ENCODE results near the gene NECAB2. TPM values are rescaled to one million over a fixed set of nuclear protein-coding genes. Genes with fewer than 3 reads are reported as not detected.

The NECAB2 gene
- polyA plus RNA-seq, 1 donor from 2014 or later: 12.5 TPM

DNA sequence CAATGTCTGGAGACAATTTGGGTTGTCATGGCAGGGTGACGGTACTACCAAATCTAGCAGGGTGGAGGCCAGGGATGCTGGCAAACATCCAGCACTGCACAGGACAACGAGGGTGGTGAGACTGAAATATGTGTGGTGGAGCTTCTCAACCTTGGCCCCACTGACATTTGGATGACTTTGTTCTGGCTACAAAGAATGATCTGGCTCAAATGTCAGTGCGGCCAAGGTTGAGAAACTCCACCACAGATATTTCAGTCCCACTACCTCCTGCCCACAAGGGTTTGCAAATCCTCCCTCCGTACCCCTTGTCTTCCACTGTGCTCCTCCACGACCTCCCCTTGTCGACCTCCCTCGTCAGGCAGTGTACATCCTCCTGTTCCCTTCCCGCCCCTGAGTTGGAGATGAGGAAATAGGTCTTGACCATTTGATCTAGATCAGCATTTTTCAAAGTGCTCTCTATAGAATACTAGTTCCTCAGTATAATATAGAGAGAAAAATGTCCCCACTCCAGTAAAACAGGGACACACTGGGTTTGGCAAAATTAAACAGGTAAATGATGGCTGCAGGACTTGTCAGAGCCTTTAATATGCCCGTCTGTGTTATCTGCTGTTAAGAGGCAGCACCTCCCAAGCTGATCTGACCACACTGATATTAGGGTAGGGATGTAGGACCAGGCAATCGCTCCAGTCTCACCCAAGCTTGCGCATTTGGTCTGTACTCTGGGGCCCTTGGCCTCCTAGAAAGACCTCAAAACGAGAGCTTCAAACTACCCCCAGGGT, 8.2 kb upstream of the NECAB2 start:
- Histone ChIP-seq H3K9ac (ENCODE audit: low read length) (no peak overlapping the region), H3K36me3 (ENCODE audit: insufficient read depth, low read length) (no peaks in the 10 kb centered on the region), H3K79me2 (replicated peaks; ENCODE audit: insufficient read depth, low read length) (no peaks in the 10 kb centered on the region), H3K9me2 (ENCODE audit: insufficient read depth, low read length) (no peaks in the 10 kb centered on the region), H3F3A (ENCODE audit: insufficient read depth, low read length, poor library complexity, severe bottlenecking) (no peaks in the 10 kb centered on the region), H3K4me2 (ENCODE audit: low read length) (no peak overlapping the region), H3K27ac (ENCODE audit: low read length) (no peak overlapping the region), H2AFZ (ENCODE audit: low read depth, low read length) (no peak overlapping the region), H3K27me3 (ENCODE audit: insufficient read depth, low read depth, low read length) (no peaks in the 10 kb centered on the region), H3K9me3 (ENCODE audit: low read length) (no peaks in the 10 kb centered on the region), H4K20me1 (ENCODE audit: insufficient read depth) (no peaks in the 10 kb centered on the region), H3K4me3 (ENCODE audit: low read length) (no peak overlapping the region)
- TF ChIP-seq EZH2 (IDR thresholded peaks at IDR 0.05; ENCODE audit: borderline replicate concordance, insufficient read depth, low read length, poor library complexity, severe bottlenecking): no peak
- TF ChIP-seq, protein P1, sequence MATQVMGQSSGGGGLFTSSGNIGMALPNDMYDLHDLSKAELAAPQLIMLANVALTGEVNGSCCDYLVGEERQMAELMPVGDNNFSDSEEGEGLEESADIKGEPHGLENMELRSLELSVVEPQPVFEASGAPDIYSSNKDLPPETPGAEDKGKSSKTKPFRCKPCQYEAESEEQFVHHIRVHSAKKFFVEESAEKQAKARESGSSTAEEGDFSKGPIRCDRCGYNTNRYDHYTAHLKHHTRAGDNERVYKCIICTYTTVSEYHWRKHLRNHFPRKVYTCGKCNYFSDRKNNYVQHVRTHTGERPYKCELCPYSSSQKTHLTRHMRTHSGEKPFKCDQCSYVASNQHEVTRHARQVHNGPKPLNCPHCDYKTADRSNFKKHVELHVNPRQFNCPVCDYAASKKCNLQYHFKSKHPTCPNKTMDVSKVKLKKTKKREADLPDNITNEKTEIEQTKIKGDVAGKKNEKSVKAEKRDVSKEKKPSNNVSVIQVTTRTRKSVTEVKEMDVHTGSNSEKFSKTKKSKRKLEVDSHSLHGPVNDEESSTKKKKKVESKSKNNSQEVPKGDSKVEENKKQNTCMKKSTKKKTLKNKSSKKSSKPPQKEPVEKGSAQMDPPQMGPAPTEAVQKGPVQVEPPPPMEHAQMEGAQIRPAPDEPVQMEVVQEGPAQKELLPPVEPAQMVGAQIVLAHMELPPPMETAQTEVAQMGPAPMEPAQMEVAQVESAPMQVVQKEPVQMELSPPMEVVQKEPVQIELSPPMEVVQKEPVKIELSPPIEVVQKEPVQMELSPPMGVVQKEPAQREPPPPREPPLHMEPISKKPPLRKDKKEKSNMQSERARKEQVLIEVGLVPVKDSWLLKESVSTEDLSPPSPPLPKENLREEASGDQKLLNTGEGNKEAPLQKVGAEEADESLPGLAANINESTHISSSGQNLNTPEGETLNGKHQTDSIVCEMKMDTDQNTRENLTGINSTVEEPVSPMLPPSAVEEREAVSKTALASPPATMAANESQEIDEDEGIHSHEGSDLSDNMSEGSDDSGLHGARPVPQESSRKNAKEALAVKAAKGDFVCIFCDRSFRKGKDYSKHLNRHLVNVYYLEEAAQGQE (IDR thresholded peaks at IDR 0.05; ENCODE audit: borderline replicate concordance): no peak
- no peak for TF ChIP-seq EP300 (conservative IDR thresholded peaks at IDR 0.05; ENCODE audit: poor library complexity, severe bottlenecking)
- TF ChIP-seq TAF1 (IDR thresholded peaks at IDR 0.05; ENCODE audit: low read depth): no peak
- no peak for TF ChIP-seq SMC3 (conservative IDR thresholded peaks at IDR 0.05; ENCODE audit: poor library complexity)
- no peak for TF ChIP-seq RAD21 (conservative IDR thresholded peaks at IDR 0.05)
- no peak for TF ChIP-seq POLR2AphosphoS5 (IDR thresholded peaks at IDR 0.05)
- TF ChIP-seq MXI1 (conservative IDR thresholded peaks at IDR 0.05; ENCODE audit: poor library complexity, severe bottlenecking): no peak
- TF ChIP-seq, protein P2, sequence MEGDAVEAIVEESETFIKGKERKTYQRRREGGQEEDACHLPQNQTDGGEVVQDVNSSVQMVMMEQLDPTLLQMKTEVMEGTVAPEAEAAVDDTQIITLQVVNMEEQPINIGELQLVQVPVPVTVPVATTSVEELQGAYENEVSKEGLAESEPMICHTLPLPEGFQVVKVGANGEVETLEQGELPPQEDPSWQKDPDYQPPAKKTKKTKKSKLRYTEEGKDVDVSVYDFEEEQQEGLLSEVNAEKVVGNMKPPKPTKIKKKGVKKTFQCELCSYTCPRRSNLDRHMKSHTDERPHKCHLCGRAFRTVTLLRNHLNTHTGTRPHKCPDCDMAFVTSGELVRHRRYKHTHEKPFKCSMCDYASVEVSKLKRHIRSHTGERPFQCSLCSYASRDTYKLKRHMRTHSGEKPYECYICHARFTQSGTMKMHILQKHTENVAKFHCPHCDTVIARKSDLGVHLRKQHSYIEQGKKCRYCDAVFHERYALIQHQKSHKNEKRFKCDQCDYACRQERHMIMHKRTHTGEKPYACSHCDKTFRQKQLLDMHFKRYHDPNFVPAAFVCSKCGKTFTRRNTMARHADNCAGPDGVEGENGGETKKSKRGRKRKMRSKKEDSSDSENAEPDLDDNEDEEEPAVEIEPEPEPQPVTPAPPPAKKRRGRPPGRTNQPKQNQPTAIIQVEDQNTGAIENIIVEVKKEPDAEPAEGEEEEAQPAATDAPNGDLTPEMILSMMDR (IDR thresholded peaks at IDR 0.05; ENCODE audit: poor library complexity, severe bottlenecking): no peak

DNA sequence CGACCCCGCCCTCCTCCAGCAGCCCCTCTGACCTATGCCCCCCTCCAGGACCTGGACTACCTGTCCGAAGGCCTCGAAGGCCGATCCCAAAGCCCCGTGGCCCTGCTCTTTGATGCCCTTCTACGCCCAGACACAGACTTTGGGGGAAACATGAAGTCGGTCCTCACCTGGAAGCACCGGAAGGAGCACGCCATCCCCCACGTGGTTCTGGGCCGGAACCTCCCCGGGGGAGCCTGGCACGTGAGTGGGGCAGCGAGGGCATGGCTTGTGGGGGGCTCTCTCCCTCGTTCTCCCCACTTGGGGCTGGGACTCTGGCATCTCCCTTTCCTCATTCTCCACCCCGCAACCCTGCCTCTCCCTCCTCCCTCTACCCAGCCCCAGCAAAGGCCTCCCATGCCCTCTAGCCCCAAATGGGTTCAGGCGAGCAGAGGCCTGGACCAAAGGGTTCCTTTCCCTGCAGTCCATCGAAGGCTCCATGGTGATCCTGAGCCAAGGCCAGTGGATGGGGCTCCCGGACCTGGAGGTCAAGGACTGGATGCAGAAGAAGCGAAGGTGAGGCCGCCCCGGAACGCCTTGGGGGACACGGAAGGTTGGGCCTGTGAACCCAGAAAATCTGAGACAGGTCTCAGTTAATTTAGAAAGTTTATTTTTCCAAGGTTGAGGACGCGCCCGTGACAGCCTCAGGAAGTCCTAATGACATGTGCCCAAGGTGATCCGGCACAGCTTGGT, 7.4 kb upstream of the NECAB2 start:
- H3K9ac ChIP-seq (ENCODE audit: low read length): no peak overlapping the region
- no peaks in the 10 kb centered on the region for H3K79me2 ChIP-seq (replicated peaks; ENCODE audit: insufficient read depth, low read length)
- H3F3A ChIP-seq (ENCODE audit: insufficient read depth, low read length, poor library complexity, severe bottlenecking): no peaks in the 10 kb centered on the region
- no peak for TF ChIP-seq RAD21 (conservative IDR thresholded peaks at IDR 0.05)
- TF ChIP-seq, protein P2 (IDR thresholded peaks at IDR 0.05; ENCODE audit: poor library complexity, severe bottlenecking): no peak
- TF ChIP-seq EP300 (conservative IDR thresholded peaks at IDR 0.05; ENCODE audit: poor library complexity, severe bottlenecking): no peak
- no peak for TF ChIP-seq MXI1 (conservative IDR thresholded peaks at IDR 0.05; ENCODE audit: poor library complexity, severe bottlenecking)
- no peak for TF ChIP-seq EZH2 (IDR thresholded peaks at IDR 0.05; ENCODE audit: borderline replicate concordance, insufficient read depth, low read length, poor library complexity, severe bottlenecking)
- TF ChIP-seq, protein P1 (IDR thresholded peaks at IDR 0.05; ENCODE audit: borderline replicate concordance): no peak
- no peak for TF ChIP-seq SMC3 (conservative IDR thresholded peaks at IDR 0.05; ENCODE audit: poor library complexity)
- no peak for TF ChIP-seq TAF1 (IDR thresholded peaks at IDR 0.05; ENCODE audit: low read depth)
- no peak for TF ChIP-seq POLR2AphosphoS5 (IDR thresholded peaks at IDR 0.05)
- H3K9me3 ChIP-seq (ENCODE audit: low read length): no peaks in the 10 kb centered on the region
- no peaks in the 10 kb centered on the region for H4K20me1 ChIP-seq (ENCODE audit: insufficient read depth)
- no peaks in the 10 kb centered on the region for H3K36me3 ChIP-seq (ENCODE audit: insufficient read depth, low read length)
- no peak overlapping the region for H3K4me2 ChIP-seq (ENCODE audit: low read length)
- no peak overlapping the region for H2AFZ ChIP-seq (ENCODE audit: low read depth, low read length)
- H3K27me3 ChIP-seq (ENCODE audit: insufficient read depth, low read depth, low read length): no peaks in the 10 kb centered on the region
- H3K4me3 ChIP-seq (ENCODE audit: low read length): no peak overlapping the region
- no peak overlapping the region for H3K27ac ChIP-seq (ENCODE audit: low read length)
- no peaks in the 10 kb centered on the region for H3K9me2 ChIP-seq (ENCODE audit: insufficient read depth, low read length)

Measured in neural cell (in vitro differentiated cells).